GM18867 (cell line): ENCODE results near the gene SLC25A44.
"Not testable (repeated sequence)": the region's sequence is repeated elsewhere in the genome, so short reads cannot be mapped to it uniquely, and the experiment has no call there.

ENCODE experiments used
- ATAC-seq: cut with Tn5 transposase; IDR thresholded peaks from one replicate; pipeline ENCODE4 v1.9.1; 2021; ENCODE audit warnings: mild to moderate bottlenecking, moderate library complexity; ENCODE audit not compliant: unreplicated experiment

Gene SLC25A44

GRCh38 chr1:156162430-156163037, 31.4 kb upstream of the SLC25A44 start:
- ATAC-seq = no peak

- ATAC-seq = no peak
Measured at GRCh38 chr1:156163712-156164111, 30.2 kb upstream of the SLC25A44 start.

- no peak for ATAC-seq
Measured at GRCh38 chr1:156164125-156164831, 29.6 kb upstream of the SLC25A44 start.

- ATAC-seq = no peak
Measured at GRCh38 chr1:156165083-156165482, 28.8 kb upstream of the SLC25A44 start.

- no peak for ATAC-seq
Measured at GRCh38 chr1:156167536-156167935, 26.4 kb upstream of the SLC25A44 start.

- no peak for ATAC-seq
Measured at GRCh38 chr1:156172696-156173470, 21.0 kb upstream of the SLC25A44 start.

GRCh38 chr1:156176610-156177210, 17.2 kb upstream of the SLC25A44 start:
- ATAC-seq = no peak

GRCh38 chr1:156177919-156178654, 15.8 kb upstream of the SLC25A44 start:
- no peak for ATAC-seq

GRCh38 chr1:156180471-156180870, 13.4 kb upstream of the SLC25A44 start:
- no peak for ATAC-seq

- ATAC-seq = not testable (repeated sequence)
Measured at GRCh38 chr1:156181391-156181924, 12.4 kb upstream of the SLC25A44 start.

GRCh38 chr1:156182010-156182779, 11.7 kb upstream of the SLC25A44 start:
- ATAC-seq = not testable (repeated sequence)

- not testable (repeated sequence) for ATAC-seq
Measured at GRCh38 chr1:156186347-156187177, 7.3 kb upstream of the SLC25A44 start.

- not testable (repeated sequence) for ATAC-seq
Measured at GRCh38 chr1:156190265-156190664, 3.6 kb upstream of the SLC25A44 start.

- ATAC-seq = no peak
Measured at GRCh38 chr1:156191292-156191964, 2.5 kb upstream of the SLC25A44 start.

- no peak for ATAC-seq
Measured at GRCh38 chr1:156193208-156193487, 756 bp upstream of the SLC25A44 start.

GRCh38 chr1:156194300-156194652, 372 bp downstream of the SLC25A44 start:
- ATAC-seq = no peak

- ATAC-seq = no peak
Measured at GRCh38 chr1:156195853-156196252, 1.9 kb downstream of the SLC25A44 start.

GRCh38 chr1:156196445-156196844, 2.5 kb downstream of the SLC25A44 start:
- ATAC-seq = no peak
